Loucy (cell line): ENCODE measurements around the gene PGC.

Experiments
- H2AFZ ChIP-seq: fragments of 200-600 bp; sonication (generic); 2 replicates; pipeline ENCODE4 v1.6.0; 2016; ENCODE audit warnings: antibody characterized with exemption, mild to moderate bottlenecking, low read length, moderate library complexity
- H3F3A ChIP-seq: fragments of 200-600 bp; 2 replicates; pipeline ENCODE4 v1.6.0; 2016; ENCODE audit warnings: antibody characterized with exemption, low read depth, mild to moderate bottlenecking
- H3K27me3 ChIP-seq: fragments of 200-600 bp; sonication (generic); 2 replicates; pipeline ENCODE4 v1.6.1; 2014; ENCODE audit warnings: low read length, mild to moderate bottlenecking; ENCODE audit not compliant: insufficient read depth, poor library complexity, severe bottlenecking
- H3K36me3 ChIP-seq: fragments of 200-600 bp; sonication (generic); 2 replicates; pipeline ENCODE4 v1.6.1; 2016; ENCODE audit warnings: low read length; ENCODE audit not compliant: insufficient read depth
- H3K4me1 ChIP-seq: fragments of 200-600 bp; sonication (generic); 2 replicates; pipeline ENCODE4 v1.5.1; 2014; ENCODE audit warnings: low read length, mild to moderate bottlenecking; ENCODE audit not compliant: insufficient read depth, poor library complexity, severe bottlenecking
- H3K4me2 ChIP-seq: fragments of 200-600 bp; sonication (generic); 2 replicates; pipeline ENCODE4 v1.6.0; 2014; ENCODE audit warnings: antibody characterized with exemption, low read length, low read depth, mild to moderate bottlenecking; ENCODE audit not compliant: poor library complexity, severe bottlenecking
- H3K4me3 ChIP-seq: fragments of 200-600 bp; sonication (generic); 2 replicates; pipeline ENCODE4 v1.5.1; 2014; ENCODE audit warnings: low read length, mild to moderate bottlenecking, mixed read lengths; ENCODE audit not compliant: poor library complexity, severe bottlenecking
- H3K79me2 ChIP-seq: fragments of 200-600 bp; sonication (generic); 2 replicates; pipeline ENCODE4 v1.6.1; 2014; ENCODE audit warnings: low read length; ENCODE audit not compliant: insufficient read depth
- H3K9ac ChIP-seq: fragments of 200-600 bp; sonication (generic); 2 replicates; pipeline ENCODE4 v1.6.0; 2014; ENCODE audit warnings: mild to moderate bottlenecking, low read depth, low read length, moderate library complexity; ENCODE audit not compliant: poor library complexity, severe bottlenecking
- H3K9me2 ChIP-seq: fragments of 200-600 bp; sonication (generic); replicated peaks from 2 replicates; pipeline ENCODE4 v1.6.1; 2016; ENCODE audit warnings: low read depth, low read length, mixed read lengths
- H3K9me3 ChIP-seq: fragments of 200-600 bp; sonication (generic); 2 replicates; pipeline ENCODE4 v1.6.1; 2014; ENCODE audit warnings: mild to moderate bottlenecking, antibody characterized with exemption, low read length, low read depth; ENCODE audit not compliant: insufficient read depth
- H4K20me1 ChIP-seq: fragments of 200-600 bp; sonication (generic); 2 replicates; pipeline ENCODE4 v1.6.0; 2014; ENCODE audit warnings: antibody characterized with exemption, low read length, mild to moderate bottlenecking; ENCODE audit not compliant: insufficient read depth, poor library complexity, severe bottlenecking
- CTCF ChIP-seq: fragments of 200-600 bp; sonication (generic); conservative IDR thresholded peaks from 2 replicates; pipeline ENCODE4 v1.5.1; 2014; ENCODE audit warnings: mild to moderate bottlenecking, antibody characterized with exemption, low read length
- EZH2phosphoT487 ChIP-seq: fragments of 200-600 bp; IDR thresholded peaks from 2 replicates; pipeline ENCODE4 v1.6.1; 2018; ENCODE audit warnings: antibody characterized with exemption, mild to moderate bottlenecking, moderate library complexity, borderline replicate concordance

Gene PGC

GRCh38 chr6:41696788-41697187 lies 50.4 kb downstream of the PGC start:
- Histone ChIP-seq H3K79me2 (no peaks in the 10 kb centered on the region), H3K4me1 (no peaks in the 10 kb centered on the region), H3K36me3 (no peaks in the 10 kb centered on the region), H3K4me3 (no peak overlapping the region), H2AFZ (no peak overlapping the region), H3K9me2 (no peaks in the 10 kb centered on the region), H3K9ac (no peak overlapping the region), H3K27me3 (no peaks in the 10 kb centered on the region), H3K9me3 (no peaks in the 10 kb centered on the region), H3K4me2 (no peak overlapping the region), H3F3A (no peaks in the 10 kb centered on the region), H4K20me1 (no peaks in the 10 kb centered on the region)
- no peak for TF ChIP-seq EZH2phosphoT487
- no peak for TF ChIP-seq CTCF

DNA sequence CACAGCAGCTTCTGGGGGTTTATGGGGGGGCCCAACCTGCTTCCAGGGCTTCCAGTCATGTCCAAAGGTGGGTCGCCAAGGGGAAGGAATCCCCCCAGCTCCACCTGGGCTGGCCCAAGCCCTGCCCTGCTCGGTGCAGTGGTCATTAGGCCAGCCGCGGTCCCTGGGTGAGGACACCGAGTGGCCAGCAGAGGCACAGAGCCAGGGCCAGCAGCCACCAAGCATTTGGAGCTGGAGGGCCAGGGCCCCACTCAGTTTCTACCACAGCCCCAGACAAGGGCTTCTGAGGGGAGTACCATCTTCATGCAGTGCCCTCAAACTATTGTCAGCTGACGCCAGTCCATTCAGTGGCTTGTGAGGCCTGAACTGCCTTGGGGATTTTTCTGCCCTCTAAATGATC lies 51.4 kb downstream of the PGC start:
- H3K9ac ChIP-seq = no peak overlapping the region
- H3K4me1 ChIP-seq = no peaks in the 10 kb centered on the region
- H3K27me3 ChIP-seq = no peaks in the 10 kb centered on the region
- H3K4me3 ChIP-seq = no peak overlapping the region
- H3K36me3 ChIP-seq = no peaks in the 10 kb centered on the region
- no peak overlapping the region for H2AFZ ChIP-seq
- no peak for TF ChIP-seq CTCF
- no peak for TF ChIP-seq EZH2phosphoT487
- H3K9me2 ChIP-seq = no peaks in the 10 kb centered on the region
- H3F3A ChIP-seq = no peaks in the 10 kb centered on the region
- no peaks in the 10 kb centered on the region for H3K79me2 ChIP-seq
- H4K20me1 ChIP-seq = no peaks in the 10 kb centered on the region
- H3K4me2 ChIP-seq = no peak overlapping the region
- no peaks in the 10 kb centered on the region for H3K9me3 ChIP-seq

DNA sequence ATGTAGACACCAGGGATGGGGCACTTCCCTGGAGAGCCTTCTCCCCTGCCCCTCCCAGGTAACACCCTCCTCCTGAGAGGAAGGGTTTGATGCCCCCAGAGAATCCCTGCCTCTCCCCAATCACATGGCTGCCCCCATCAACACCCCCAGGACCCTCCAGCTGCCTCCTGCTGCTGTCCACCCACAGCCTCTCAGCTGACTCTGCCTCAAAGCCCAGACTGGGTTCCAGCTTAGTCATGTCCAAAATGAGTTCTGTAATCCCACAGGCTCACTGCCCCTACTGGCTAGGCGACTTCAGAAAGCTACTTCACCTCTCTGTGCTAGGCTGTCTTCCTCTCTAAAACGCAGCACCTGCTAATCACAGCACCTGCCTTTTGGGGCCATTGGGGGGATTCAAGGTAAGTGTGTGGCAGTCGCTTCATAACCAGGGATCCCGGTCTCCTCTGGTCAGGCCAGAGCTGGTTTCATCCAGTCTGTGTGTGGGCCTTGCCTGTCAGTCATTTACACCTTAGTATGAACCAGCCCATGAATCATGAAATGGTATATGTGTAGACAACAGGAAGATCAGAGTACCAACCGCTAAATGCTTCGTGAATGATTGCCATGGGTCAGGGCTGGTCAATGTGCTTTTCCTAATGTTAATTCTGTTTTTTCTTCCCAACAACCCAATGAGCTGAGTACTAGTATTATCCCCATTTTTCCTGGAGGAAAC lies 52.2 kb downstream of the PGC start:
- no peaks in the 10 kb centered on the region for H3K9me2 ChIP-seq
- no peak for TF ChIP-seq EZH2phosphoT487
- no peak for TF ChIP-seq CTCF
- no peaks in the 10 kb centered on the region for H3K79me2 ChIP-seq
- no peaks in the 10 kb centered on the region for H3F3A ChIP-seq
- no peaks in the 10 kb centered on the region for H3K4me1 ChIP-seq
- H3K4me3 ChIP-seq = no peak overlapping the region
- H3K36me3 ChIP-seq = no peaks in the 10 kb centered on the region
- no peaks in the 10 kb centered on the region for H3K27me3 ChIP-seq
- H4K20me1 ChIP-seq = no peaks in the 10 kb centered on the region
- no peak overlapping the region for H3K9ac ChIP-seq
- no peaks in the 10 kb centered on the region for H3K9me3 ChIP-seq
- no peak overlapping the region for H3K4me2 ChIP-seq
- H2AFZ ChIP-seq = no peak overlapping the region
